ENCODE results near the gene CFAP119. TPM values are rescaled to one million over a fixed set of nuclear protein-coding genes. Genes with fewer than 3 reads are reported as not detected.

CFAP119 gene
- total and polyA plus RNA-seq, 10 of the 15 experiments (the other 5 are each of a cell fraction or from before 2014, with no cell fraction given) = 2.2 to 9.4 (median 4.3) TPM

- Histone ChIP-seq H3K4me1 (ENCODE audit: control insufficient read depth, insufficient read depth, low read length) (peaks cover 10% of the 10 kb centered on the region), H3K4me2 (ENCODE audit: control insufficient read depth, insufficient read depth) (no peak overlapping the region), H3K36me3 (ENCODE audit: control insufficient read depth in 2 of 2, insufficient read depth in 2 of 2, low read length in 1 of 2) (no peaks in the 10 kb centered on the region), H3K27ac (ENCODE audit: control insufficient read depth, insufficient read depth) (no peak overlapping the region), H3K4me3 (no peak overlapping the region), H3K9ac (ENCODE audit: control insufficient read depth, insufficient read depth, low read length) (no peak overlapping the region), H4K20me1 (ENCODE audit: control insufficient read depth, insufficient read depth) (no peaks in the 10 kb centered on the region), H3K9me3 (replicated peaks; ENCODE audit: control insufficient read depth, insufficient read depth, low read length) (no peaks in the 10 kb centered on the region), H3K79me2 (ENCODE audit: control insufficient read depth, insufficient read depth, low read length) (no peaks in the 10 kb centered on the region), H3K27me3 (replicated peaks in 1 of 2; ENCODE audit: control insufficient read depth in 2 of 2, insufficient read depth in 2 of 2, low read length in 1 of 2) (peaks cover 0 to 1% of the 10 kb centered on the region in 2 experiments; a peak in 1 of 4 replicates), H2AFZ (ENCODE audit: control insufficient read depth, low read depth, low read length) (no peak overlapping the region)
- TF ChIP-seq SKIL (IDR thresholded peaks at IDR 0.05; ENCODE audit: low read depth, poor library complexity, severe bottlenecking) (no peak), RFX5 (IDR thresholded peaks at IDR 0.05; ENCODE audit: low read depth, low read length) (no peak), FOS (IDR thresholded peaks at IDR 0.05; ENCODE audit: borderline replicate concordance, extremely low read depth, insufficient read length) (no peak), KAT2A (conservative IDR thresholded peaks at IDR 0.05; ENCODE audit: control insufficient read depth, low read depth, low read length) (no peak), ZSCAN29 (IDR thresholded peaks at IDR 0.05) (no peak), ETV6 (conservative IDR thresholded peaks at IDR 0.05 in 1 of 2, IDR thresholded peaks at IDR 0.05 in 1 of 2; ENCODE audit: borderline replicate concordance in 1 of 2, low read depth in 1 of 2) (no peak), SRF (IDR thresholded peaks at IDR 0.05; ENCODE audit: low read depth in 2 of 2, low read length in 2 of 2) (no peak), BMI1 (IDR thresholded peaks at IDR 0.05; ENCODE audit: borderline replicate concordance) (no peak), PRDM15 (CRISPR knock-in tag; IDR thresholded peaks at IDR 0.05) (no peak), NR2C1 (IDR thresholded peaks at IDR 0.05) (no peak), MEF2A (IDR thresholded peaks at IDR 0.05; ENCODE audit: insufficient read depth, low read depth, low read length) (no peak)
- ChIA-PET CTCF (interaction anchor here (1.3 kb wide), 1 partner anchor 11 kb away, joined by 14 read pairs; no protein-coding TSS in a partner anchor), POLR2A (interaction anchor here (0.9 kb wide), 1 partner anchor 42 kb away, joined by 6 read pairs; no protein-coding TSS in a partner anchor), RAD21 (ENCODE audit: unreplicated experiment) (interaction anchor here (0.6 kb wide), 1 partner anchor 119 kb away, joined by 3 read pairs; no protein-coding TSS in a partner anchor), SMC1A (ENCODE audit: uncharacterized antibody, unreplicated experiment) (interaction anchor here (0.7 kb wide), 1 partner anchor 11 kb away, joined by 3 read pairs; no protein-coding TSS in a partner anchor)
- DNase-seq (ENCODE audit: low read depth, low spot score) (no peak), FAIRE-seq (no peak), ATAC-seq (no peak)
- intact Hi-C loops (cut with micrococcal nuclease; ENCODE audit: unreplicated experiment) (no loop called here), in situ Hi-C loops (cut with MboI) (no loop called here)
- no TSS peak for BruUV-seq (replicated peaks)
- WGBS (ENCODE audit: insufficient coverage, insufficient replicate concordance, low lambda C conversion rate, missing lambda C conversion rate) = 70% methylated on average over 3 of the region's 3 CpGs
Observed at GRCh38 chr16:30802936-30803335, 41.1 kb upstream of the CFAP119 start.

All from GM12878 (cell line).